GM21423 (cell line): ENCODE data around the gene MYO5C.
"Not testable (repeated sequence)": the region's sequence is repeated elsewhere in the genome, so short reads cannot be mapped to it uniquely, and the experiment has no call there.

Source experiments
- ATAC-seq: cut with Tn5 transposase; IDR thresholded peaks from one replicate; pipeline ENCODE4 v1.9.1; 2021; ENCODE audit warnings: mild to moderate bottlenecking, moderate library complexity; ENCODE audit not compliant: unreplicated experiment

MYO5C gene

GRCh38 chr15:52307847-52308246 lies 12.2 kb upstream of the MYO5C start:
- no peak for ATAC-seq

DNA sequence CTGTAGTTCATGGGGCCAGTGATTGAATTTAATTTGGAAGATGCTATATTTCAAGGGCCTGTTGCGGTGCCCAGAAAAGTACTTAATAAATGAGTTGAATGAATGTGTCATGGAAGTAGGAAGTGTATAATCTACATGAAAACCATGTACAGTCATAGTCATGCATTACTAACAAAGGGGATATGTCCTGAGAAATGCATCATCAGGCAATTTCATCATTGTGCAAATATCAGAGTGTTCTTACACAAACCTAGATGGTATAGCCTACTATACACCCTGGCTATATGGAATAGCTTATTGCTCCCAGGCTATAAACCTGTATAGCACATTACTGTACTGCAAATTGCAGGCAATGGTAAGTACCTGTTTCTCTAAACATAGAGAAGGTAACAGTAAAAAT lies 10.7 kb upstream of the MYO5C start:
- no peak for ATAC-seq

DNA sequence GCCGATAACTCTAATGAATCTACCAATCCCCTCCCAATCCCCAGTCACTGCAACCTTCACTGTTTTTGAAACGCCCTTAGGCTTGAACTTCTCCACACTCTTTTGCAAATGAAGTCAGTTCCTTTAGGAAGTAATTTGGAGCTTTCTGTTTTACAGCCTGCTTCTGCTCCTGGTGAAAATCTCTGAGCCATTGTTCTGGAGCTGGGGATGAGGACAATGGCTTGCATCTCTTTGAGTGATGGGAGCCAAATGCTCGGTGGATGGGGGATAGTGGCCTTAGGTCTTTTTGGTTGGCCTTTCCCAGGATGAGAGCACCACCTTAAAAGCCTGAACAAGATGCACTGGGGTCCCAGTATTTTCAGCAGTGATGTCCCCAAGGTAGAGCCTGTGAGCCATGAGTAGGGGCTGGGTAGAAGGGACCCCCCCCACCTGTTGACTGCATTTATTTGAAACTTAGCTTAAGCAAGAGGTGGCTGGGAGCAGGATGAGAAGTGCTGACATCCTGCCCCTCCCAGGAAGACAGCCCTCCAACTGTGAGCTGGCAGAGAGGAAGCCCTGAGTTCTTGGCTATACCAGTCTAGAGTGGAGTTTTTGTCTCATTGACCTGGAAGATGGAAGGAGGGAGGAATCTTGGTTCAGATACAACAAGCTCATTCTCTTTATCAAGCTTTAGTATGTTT lies 7.6 kb upstream of the MYO5C start:
- no peak for ATAC-seq

- no peak for ATAC-seq
These were observed 5.8 kb upstream of the MYO5C start for GRCh38 chr15:52301265-52301847.

DNA sequence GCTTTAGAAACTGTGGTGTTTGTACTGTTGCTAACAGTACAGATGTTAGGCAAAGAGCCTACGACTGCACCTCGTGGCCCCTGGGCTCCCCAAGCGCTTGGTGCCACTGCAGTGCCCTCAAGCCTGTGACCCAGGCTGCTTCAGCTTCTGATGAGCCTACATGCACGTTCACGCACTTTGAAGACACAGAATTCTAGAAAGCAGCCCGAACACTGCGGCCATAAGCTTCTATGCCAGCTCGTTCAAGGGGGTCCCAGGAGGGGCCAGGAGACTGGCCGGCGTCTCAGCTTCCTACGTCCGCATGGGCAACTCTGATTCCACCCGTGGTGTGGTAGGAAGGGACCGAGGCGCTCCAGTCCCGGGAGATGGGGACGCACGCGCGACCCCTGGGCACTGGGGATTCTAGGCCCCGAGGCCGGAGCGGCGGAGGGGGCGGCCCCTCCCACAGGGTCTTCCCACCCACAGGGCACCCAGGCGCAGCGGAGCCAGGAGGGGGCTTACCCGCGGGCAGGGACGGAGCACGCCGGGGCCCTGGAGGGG lies 653 bp downstream of the MYO5C start:
- no peak for ATAC-seq

GRCh38 chr15:52292780-52293392 lies 2.7 kb downstream of the MYO5C start:
- ATAC-seq, result no peak

DNA sequence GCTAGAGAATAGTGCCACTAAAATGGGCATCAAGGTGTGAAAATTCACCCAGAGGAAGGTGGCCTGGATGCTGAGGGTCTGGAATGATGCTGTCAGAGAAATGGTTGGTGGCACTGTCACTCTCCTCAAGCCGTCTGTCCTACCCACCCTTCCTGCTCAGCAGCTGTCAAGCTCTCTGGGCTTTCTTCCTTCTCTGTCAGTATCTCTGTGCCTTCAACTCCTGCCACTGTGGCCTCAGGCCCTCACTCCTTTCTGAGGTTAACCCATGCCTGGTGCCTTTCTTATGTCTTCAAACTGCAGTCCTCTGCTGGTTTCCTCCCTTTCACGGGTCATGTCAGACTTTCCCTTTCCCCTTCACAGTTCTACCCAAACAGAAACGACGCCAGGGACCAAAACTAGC lies 4.4 kb downstream of the MYO5C start:
- no peak for ATAC-seq

DNA sequence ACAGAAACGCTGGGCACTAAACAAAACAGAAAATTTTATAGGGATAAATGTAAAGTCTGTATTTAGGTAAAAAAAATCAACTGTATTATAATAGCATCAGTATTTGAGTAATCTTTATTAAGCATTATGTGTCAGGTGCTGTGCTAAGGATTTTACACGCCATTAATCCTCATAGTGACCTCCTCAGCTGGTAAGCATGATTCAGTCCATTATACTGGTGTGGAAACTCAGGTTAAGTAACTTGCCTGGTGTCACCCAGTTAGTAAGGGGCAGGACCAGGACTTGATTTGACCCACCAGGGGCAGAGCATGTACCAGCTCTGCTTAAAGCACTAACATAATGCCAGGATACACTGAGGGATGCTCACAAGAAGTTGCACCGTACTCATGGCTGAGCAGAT lies 4.8 kb downstream of the MYO5C start:
- no peak for ATAC-seq

DNA sequence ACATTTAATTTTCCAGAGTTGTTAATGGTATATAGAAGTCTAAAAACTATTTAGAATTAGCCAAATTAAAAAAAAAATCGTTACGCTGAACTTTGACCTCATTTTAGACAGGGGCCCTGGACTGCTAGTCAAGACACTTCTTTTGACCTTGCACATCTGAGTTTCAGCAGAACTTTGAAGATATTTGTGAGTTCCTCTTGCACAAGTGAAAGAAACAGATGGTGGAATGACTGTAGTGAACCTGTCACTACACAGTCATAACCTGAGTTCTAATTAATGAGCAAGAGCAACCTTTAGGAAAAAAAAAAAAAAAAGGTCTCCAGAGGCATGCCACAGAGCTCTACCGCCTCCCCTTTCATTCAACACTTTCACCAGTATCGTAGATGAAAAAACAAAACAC lies 5.3 kb downstream of the MYO5C start:
- peak; percentile 44 for ATAC-seq

GRCh38 chr15:52289629-52290081 lies 5.9 kb downstream of the MYO5C start:
- no peak for ATAC-seq

- no peak for ATAC-seq
These were observed 6.6 kb downstream of the MYO5C start for GRCh38 chr15:52288986-52289385.

DNA sequence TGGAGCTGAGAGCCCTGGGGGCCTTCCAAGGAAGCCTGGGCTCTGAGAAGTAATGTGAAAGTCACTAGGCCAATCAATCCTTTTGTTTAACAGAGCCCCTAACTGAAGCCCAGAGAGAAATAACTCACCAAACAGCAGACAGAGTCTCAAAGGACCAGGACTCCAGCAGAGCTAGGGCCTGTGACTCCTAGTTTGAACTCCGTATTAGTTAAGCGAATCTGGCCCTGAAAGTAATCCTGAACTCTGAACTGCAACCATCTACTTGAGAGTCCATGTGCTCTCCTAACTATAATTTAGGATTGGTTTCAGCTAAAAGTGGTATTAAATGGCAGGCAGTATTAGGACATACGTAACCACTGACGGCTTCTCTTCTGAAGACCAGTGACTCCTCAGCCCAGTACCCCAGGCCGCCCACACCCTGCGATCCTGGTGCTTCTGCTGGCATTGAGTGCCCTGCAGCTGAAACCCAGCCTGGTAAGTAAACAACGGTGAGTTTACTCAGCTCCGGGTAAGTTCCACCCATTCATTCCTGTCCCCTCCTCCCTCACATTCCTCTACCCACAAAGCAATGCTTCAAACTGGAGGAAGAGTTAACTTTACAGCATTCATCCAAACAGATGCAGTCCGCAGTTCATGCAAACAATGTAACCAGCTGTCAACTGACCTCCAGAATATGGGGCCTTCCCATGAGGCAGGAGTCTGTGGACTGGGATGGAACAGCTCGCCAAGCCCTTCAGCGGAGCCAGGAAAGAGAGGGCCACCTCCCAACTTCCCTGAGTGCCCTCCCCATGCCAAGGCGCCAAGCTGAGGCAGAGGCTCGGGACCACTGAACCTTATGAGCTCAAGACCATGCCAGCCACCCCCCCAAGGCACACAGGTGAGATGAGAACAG lies 7.3 kb downstream of the MYO5C start:
- no peak for ATAC-seq

DNA sequence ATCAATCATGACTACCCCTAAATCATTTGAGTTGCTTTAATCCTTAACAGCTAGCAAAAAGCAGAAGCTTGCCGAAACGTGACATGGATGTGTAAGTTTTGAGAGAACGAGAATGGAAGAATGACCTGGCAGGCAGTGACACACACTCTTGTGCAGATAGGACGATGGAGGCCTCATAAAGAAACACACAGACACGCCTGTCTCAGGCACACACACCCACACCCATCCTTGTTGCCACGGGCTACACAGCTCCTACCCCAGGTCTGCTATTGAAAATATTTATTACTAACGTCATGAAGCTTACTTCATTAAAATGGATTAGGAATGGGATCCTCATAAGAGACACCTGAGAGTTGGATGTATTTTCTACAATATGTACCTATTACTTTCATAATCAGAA lies 8.5 kb downstream of the MYO5C start:
- ATAC-seq, result no peak

DNA sequence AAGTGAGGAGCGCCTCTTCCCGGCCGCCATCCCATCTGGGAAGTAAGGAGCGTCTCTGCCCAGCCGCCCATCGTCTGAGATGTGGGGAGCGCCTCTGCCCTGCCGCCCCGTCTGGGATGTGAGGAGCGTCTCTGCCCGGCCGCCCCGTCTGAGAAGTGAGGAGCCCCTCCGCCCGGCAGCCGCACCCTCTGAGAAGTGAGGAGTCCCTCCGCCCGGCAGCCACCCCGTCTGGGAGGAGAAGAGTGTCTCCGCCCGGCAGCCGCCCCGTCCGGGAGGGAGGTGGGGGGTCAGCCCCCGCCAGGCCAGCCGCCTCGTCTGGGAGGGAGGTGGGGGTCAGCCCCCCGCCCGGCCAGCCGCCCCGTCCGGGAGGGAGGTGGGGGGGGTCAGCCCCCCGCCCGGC lies 9.7 kb downstream of the MYO5C start:
- not testable (repeated sequence) for ATAC-seq

GRCh38 chr15:52284164-52284563 lies 11.4 kb downstream of the MYO5C start:
- ATAC-seq, result no peak

GRCh38 chr15:52283281-52283680 lies 12.3 kb downstream of the MYO5C start:
- no peak for ATAC-seq

DNA sequence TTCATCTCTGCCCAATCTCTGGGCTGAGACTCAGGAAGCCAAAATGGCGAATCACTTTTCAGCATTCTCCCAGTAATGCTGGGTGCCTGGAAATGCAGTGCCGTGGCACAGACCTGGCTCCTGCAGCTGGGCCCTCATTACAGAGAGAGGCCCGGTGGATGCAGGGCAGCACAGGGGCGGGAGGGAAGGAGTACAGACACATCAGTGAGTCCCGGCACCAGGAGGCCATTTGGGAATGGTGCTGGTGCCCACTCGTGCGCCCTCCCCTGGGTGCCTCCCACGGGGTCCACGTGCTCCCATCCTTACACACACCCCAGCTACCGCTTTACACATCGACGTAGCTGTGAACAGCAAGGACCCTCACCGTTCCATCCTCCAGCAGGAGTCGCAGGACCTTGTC lies 13.2 kb downstream of the MYO5C start:
- ATAC-seq, result no peak

- ATAC-seq, result no peak
These were observed 14.2 kb downstream of the MYO5C start for GRCh38 chr15:52281085-52282035.

- no peak for ATAC-seq
These were observed 15.1 kb downstream of the MYO5C start for GRCh38 chr15:52280326-52281084.
